CD14-positive monocyte (primary cell): ENCODE data around the gene ZAP70. TPM values are rescaled to one million over a fixed set of nuclear protein-coding genes. Genes with fewer than 3 reads are reported as not detected.

Experiments
- DNase-seq, 3 donors: peaks; one replicate each; pipeline ENCODE4 v3.0.0-alpha.2; 2011 to 2022
- H2AFZ ChIP-seq: 2 replicates; pipeline ENCODE4 v1.6.0; 2012; ENCODE audit warnings: mild to moderate bottlenecking, low read depth, low read length, inconsistent platforms; ENCODE audit not compliant: insufficient read depth, poor library complexity, severe bottlenecking
- H3K27ac ChIP-seq, 2 donors: 1 replicate in 1 of 2; 2 replicates in 1 of 2; pipeline ENCODE4 v1.5.1; 2012 to 2013; ENCODE audit warnings: low read length in 2 of 2, control low read depth in 1 of 2, inconsistent platforms in 1 of 2, low read depth in 1 of 2, mild to moderate bottlenecking in 1 of 2
- H3K27me3 ChIP-seq, 2 donors: one replicate each; pipeline versions ENCODE4 v1.6.0 to v1.6.1; 2011 to 2013; ENCODE audit warnings: low read length in 2 of 2; ENCODE audit not compliant: control insufficient read depth in 2 of 2, insufficient read depth in 2 of 2
- H3K36me3 ChIP-seq, 2 donors: replicated peaks in 1 of 2; 1 replicate in 1 of 2; 2 replicates in 1 of 2; pipeline versions ENCODE4 v1.5.1 to v1.6.1; 2012 to 2013; ENCODE audit warnings: low read length in 2 of 2, control low read depth in 1 of 2, inconsistent platforms in 1 of 2, mild to moderate bottlenecking in 1 of 2; ENCODE audit not compliant: insufficient read depth in 2 of 2, control insufficient read depth in 1 of 2
- H3K4me1 ChIP-seq, 2 donors: 1 replicate in 1 of 2; 2 replicates in 1 of 2; pipeline versions ENCODE4 v1.5.1 to v1.6.1; 2012 to 2013; ENCODE audit warnings: low read length in 2 of 2, control low read depth in 1 of 2, inconsistent platforms in 1 of 2, mild to moderate bottlenecking in 1 of 2, moderate library complexity in 1 of 2; ENCODE audit not compliant: insufficient read depth in 2 of 2, control insufficient read depth in 1 of 2
- H3K4me2 ChIP-seq: replicated peaks from 2 replicates; pipeline ENCODE3; 2012; ENCODE audit warnings: low read length, moderate library complexity, mild to moderate bottlenecking; ENCODE audit not compliant: poor library complexity, severe bottlenecking; ENCODE audit errors: extremely low read depth
- H3K4me3 ChIP-seq, 3 experiments: fragments of 200-600 bp in 1 of 3; sonication (generic) in 1 of 3; replicated peaks in 1 of 3; 1 replicate in 2 of 3; 2 replicates in 1 of 3; pipeline ENCODE4 v1.5.1; 2011 to 2013; ENCODE audit warnings: low read length in 3 of 3, mild to moderate bottlenecking in 3 of 3, control low read depth in 2 of 3, low read depth in 2 of 3, inconsistent platforms in 1 of 3, moderate library complexity in 1 of 3
- H3K79me2 ChIP-seq: 2 replicates; pipeline ENCODE4 v1.6.0; 2012; ENCODE audit warnings: mild to moderate bottlenecking, control low read depth, inconsistent platforms, low read length, moderate library complexity; ENCODE audit not compliant: insufficient read depth
- H3K9ac ChIP-seq: 2 replicates; pipeline ENCODE4 v1.6.0; 2017; ENCODE audit warnings: low read length, mild to moderate bottlenecking; ENCODE audit not compliant: insufficient read depth, poor library complexity, severe bottlenecking
- H3K9me3 ChIP-seq, 2 donors: replicated peaks in 1 of 2; 1 replicate in 1 of 2; 2 replicates in 1 of 2; pipeline versions ENCODE4 v1.5.1 to v1.6.1; 2012 to 2013; ENCODE audit warnings: low read length in 2 of 2, control low read depth in 1 of 2; ENCODE audit not compliant: control insufficient read depth in 1 of 2, insufficient read depth in 1 of 2
- H4K20me1 ChIP-seq: 2 replicates; pipeline ENCODE4 v1.6.0; 2012; ENCODE audit warnings: mild to moderate bottlenecking, low read length, control low read depth, moderate library complexity; ENCODE audit not compliant: insufficient read depth
- H3K27ac Mint-ChIP-seq, 7 donors: one replicate each; pipeline ENCODE4 v1.8.0; 2020; ENCODE audit warnings: mild to moderate bottlenecking in 7 of 7, mixed read lengths in 7 of 7, moderate library complexity in 6 of 7, inconsistent platforms in 2 of 7
- H3K27me3 Mint-ChIP-seq, 3 donors: one replicate each; pipeline ENCODE4 v1.8.0; 2021 to 2022; ENCODE audit warnings: low read depth in 3 of 3, mild to moderate bottlenecking in 3 of 3, mixed read lengths in 3 of 3, moderate library complexity in 3 of 3, inconsistent platforms in 1 of 3
- H3K36me3 Mint-ChIP-seq, 2 donors: one replicate each; pipeline ENCODE4 v1.8.0; 2020; ENCODE audit warnings: mixed read lengths in 2 of 2, inconsistent platforms in 1 of 2, mild to moderate bottlenecking in 1 of 2
- H3K4me1 Mint-ChIP-seq: one replicate; pipeline ENCODE4 v1.8.0; 2020; ENCODE audit warnings: mild to moderate bottlenecking, mixed read lengths
- H3K4me3 Mint-ChIP-seq, 2 donors: one replicate each; pipeline ENCODE4 v1.8.0; 2020; ENCODE audit warnings: mild to moderate bottlenecking in 2 of 2, mixed read lengths in 2 of 2, moderate library complexity in 1 of 2
- H3K9me3 Mint-ChIP-seq, 7 donors: one replicate each; pipeline ENCODE4 v1.8.0; 2020 to 2022; ENCODE audit warnings: mixed read lengths in 7 of 7, mild to moderate bottlenecking in 6 of 7, moderate library complexity in 6 of 7, inconsistent platforms in 2 of 7
- WGBS: methylation state at CpG from one replicate; pipeline ENCODE4 v1.1.5; 2013; ENCODE audit warnings: missing lambda C conversion rate; ENCODE audit not compliant: insufficient coverage; 5-methylcytosine and 5-hydroxymethylcytosine counted together
- intact Hi-C, 2 donors: fragments of 100-400 bp; cut with micrococcal nuclease; formaldehyde crosslinking; loops; one replicate each; pipeline versions ENCODE4 v1.15.0 to v1.15.1; 2023
- polyA plus RNA-seq, 3 donors: library from polyadenylated mRNA; depleted of rRNA in 1 of 3; unstranded in 2 of 3; stranded (reverse) in 1 of 3; fragments of 300-500 nt in 2 of 3; fragments of >200 nt in 1 of 3; fragmentation: Illumina TruSeq in 2 of 3; gene quantifications; 1 replicate in 2 of 3; 2 replicates in 1 of 3; pipeline ENCODE4 v1.2.3, GENCODE V29; 2012 to 2021
- TF ChIP-seq, protein P1 (sequence below): fragments of 200-600 bp; IDR thresholded peaks from one replicate; pipeline ENCODE4 v1.8.0; 2022; ENCODE audit warnings: antibody characterized with exemption, mild to moderate bottlenecking

ZAP70 gene
- polyA plus RNA-seq, 3 donors = 0.30 to 0.69 (median 0.38) TPM

DNA sequence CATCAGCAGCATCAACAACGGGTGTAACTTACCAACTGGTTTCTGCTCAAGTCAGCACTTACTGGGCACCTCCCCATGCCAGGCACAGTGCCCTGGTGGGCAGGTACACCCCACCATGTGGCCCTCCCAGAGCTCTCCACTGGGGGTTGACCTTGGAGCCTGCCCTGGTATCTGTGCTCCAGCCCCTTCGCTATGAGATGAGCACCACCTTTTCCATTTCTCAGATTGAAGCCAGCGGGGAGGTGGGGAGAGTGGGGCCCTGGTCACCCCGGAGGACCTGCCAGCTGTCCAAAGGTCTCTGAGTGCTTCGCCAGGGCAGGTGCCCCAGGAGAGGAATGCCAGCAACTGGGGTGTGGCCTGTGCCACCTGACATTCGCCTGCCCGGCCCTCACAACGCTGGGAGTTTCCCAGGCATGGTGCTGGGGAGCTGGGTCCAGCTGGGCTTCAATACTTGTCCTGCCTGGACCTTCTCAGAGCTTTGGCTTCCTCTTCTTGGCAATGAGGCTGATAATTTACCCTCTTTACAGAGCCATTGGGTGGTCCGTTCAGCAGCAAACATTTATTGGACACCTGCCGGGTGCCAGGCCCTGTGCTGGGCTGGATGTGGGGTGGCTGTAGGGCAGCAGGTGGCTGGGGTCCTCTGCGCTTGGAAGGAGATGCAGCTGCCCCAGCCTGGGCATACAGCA, 5.9 kb upstream of the ZAP70 start:
- no peaks in the 10 kb centered on the region for H3K4me1 ChIP-seq
- Mint-ChIP-seq H3K27me3 (peaks cover 1 to 5% (median 4%) of the 10 kb centered on the region in 3 donors), H3K27ac (no peak overlapping the region), H3K9me3 (peaks cover 0 to 3% (median 0%) of the 10 kb centered on the region in 7 donors), H3K4me1 (peaks cover 4% of the 10 kb centered on the region), H3K4me3 (no peak overlapping the region), H3K36me3 (no peaks in the 10 kb centered on the region)
- H3K79me2 ChIP-seq = no peaks in the 10 kb centered on the region
- TF ChIP-seq, protein P1, sequence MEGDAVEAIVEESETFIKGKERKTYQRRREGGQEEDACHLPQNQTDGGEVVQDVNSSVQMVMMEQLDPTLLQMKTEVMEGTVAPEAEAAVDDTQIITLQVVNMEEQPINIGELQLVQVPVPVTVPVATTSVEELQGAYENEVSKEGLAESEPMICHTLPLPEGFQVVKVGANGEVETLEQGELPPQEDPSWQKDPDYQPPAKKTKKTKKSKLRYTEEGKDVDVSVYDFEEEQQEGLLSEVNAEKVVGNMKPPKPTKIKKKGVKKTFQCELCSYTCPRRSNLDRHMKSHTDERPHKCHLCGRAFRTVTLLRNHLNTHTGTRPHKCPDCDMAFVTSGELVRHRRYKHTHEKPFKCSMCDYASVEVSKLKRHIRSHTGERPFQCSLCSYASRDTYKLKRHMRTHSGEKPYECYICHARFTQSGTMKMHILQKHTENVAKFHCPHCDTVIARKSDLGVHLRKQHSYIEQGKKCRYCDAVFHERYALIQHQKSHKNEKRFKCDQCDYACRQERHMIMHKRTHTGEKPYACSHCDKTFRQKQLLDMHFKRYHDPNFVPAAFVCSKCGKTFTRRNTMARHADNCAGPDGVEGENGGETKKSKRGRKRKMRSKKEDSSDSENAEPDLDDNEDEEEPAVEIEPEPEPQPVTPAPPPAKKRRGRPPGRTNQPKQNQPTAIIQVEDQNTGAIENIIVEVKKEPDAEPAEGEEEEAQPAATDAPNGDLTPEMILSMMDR = no peak
- no peaks in the 10 kb centered on the region for H4K20me1 ChIP-seq
- H3K4me2 ChIP-seq = no peak overlapping the region
- no peak overlapping the region for H2AFZ ChIP-seq
- no peaks in the 10 kb centered on the region for H3K36me3 ChIP-seq
- no peak overlapping the region for H3K9ac ChIP-seq
- H3K4me3 ChIP-seq = no peak overlapping the region
- no peak for DNase-seq
- H3K27ac ChIP-seq = no peak overlapping the region
- WGBS = 89% methylated on average over 6 of the region's 11 CpGs
- no peaks in the 10 kb centered on the region for H3K9me3 ChIP-seq
- intact Hi-C loops = loop anchor here in 1 of 2 donors (10.0 kb wide), 1 partner anchor 677 kb away; no protein-coding TSS in a partner anchor
- H3K27me3 ChIP-seq = no peaks in the 10 kb centered on the region

DNA sequence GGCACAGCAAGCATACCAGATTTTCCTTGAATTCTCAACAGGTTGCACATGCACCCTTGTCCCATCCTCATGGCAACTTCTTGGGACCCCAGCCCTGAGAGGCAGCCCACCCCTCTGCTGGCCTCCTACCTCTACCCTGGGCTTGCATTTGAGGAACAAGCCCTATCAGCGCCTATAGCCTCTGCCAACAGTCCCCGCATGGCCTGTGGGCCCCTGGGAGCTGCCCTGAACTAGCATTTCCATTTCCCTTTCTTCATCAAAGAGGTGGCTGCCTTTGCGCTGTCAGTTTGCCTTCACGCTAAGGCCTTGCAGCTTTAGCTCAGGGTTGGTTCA, 5.4 kb upstream of the ZAP70 start:
- peaks cover 0 to 3% (median 0%) of the 10 kb centered on the region in 7 donors for H3K9me3 Mint-ChIP-seq
- Histone ChIP-seq H3K4me3 (no peak overlapping the region), H4K20me1 (no peaks in the 10 kb centered on the region), H3K36me3 (no peaks in the 10 kb centered on the region), H3K79me2 (no peaks in the 10 kb centered on the region), H3K27me3 (no peaks in the 10 kb centered on the region), H2AFZ (peak overlapping the region; percentile 13), H3K4me2 (no peak overlapping the region), H3K27ac (no peak overlapping the region), H3K4me1 (no peaks in the 10 kb centered on the region), H3K9me3 (no peaks in the 10 kb centered on the region), H3K9ac (no peak overlapping the region)
- H3K27ac Mint-ChIP-seq = no peak overlapping the region
- DNase-seq = no peak
- no peak overlapping the region for H3K4me3 Mint-ChIP-seq
- 31% methylated on average over 4 of the region's 4 CpGs for WGBS
- H3K4me1 Mint-ChIP-seq = peaks cover 4% of the 10 kb centered on the region
- H3K36me3 Mint-ChIP-seq = no peaks in the 10 kb centered on the region
- TF ChIP-seq, protein P1 = no peak
- peaks cover 1 to 5% (median 4%) of the 10 kb centered on the region in 3 donors for H3K27me3 Mint-ChIP-seq
- intact Hi-C loops = loop anchor here in 1 of 2 donors (10.0 kb wide), 1 partner anchor 677 kb away; no protein-coding TSS in a partner anchor
